Breast epithelium (tissue), 4 donors: Measurements from ENCODE around the gene ANKS1A. TPM values are rescaled to one million over a fixed set of nuclear protein-coding genes. Genes with fewer than 3 reads are reported as not detected.
"Not testable (repeated sequence)": the region's sequence is repeated elsewhere in the genome, so short reads cannot be mapped to it uniquely, and the experiment has no call there.

Experiments
- DNase-seq, 2 donors: peaks; one replicate each; pipeline ENCODE4 v3.0.0-alpha.2; 2019; ENCODE audit warnings: low spot score in 2 of 2
- H3K27ac ChIP-seq, 2 donors: fragments of 200-600 bp; sonication (generic) in 1 of 2; one replicate each; pipeline ENCODE4 v1.5.1; 2016 to 2019; ENCODE audit warnings: mild to moderate bottlenecking in 1 of 2
- H3K27me3 ChIP-seq, 2 donors: fragments of 200-600 bp; sonication (generic) in 1 of 2; one replicate each; pipeline versions ENCODE4 v1.5.1 to v1.6.0; 2017 to 2019; ENCODE audit warnings: control low read depth in 1 of 2, mild to moderate bottlenecking in 1 of 2
- H3K36me3 ChIP-seq: fragments of 200-600 bp; one replicate; pipeline ENCODE4 v1.5.1; 2019
- H3K4me1 ChIP-seq, 2 donors: fragments of 200-600 bp; sonication (generic); one replicate each; pipeline ENCODE4 v1.5.1; 2016 to 2019; ENCODE audit warnings: control low read depth in 1 of 2
- H3K4me3 ChIP-seq, 3 donors: fragments of 200-600 bp; sonication (generic); 1 replicate in 2 of 3; 2 replicates in 1 of 3; pipeline ENCODE4 v1.5.1; 2016 to 2019; ENCODE audit warnings: mild to moderate bottlenecking in 3 of 3, moderate library complexity in 2 of 3
- H3K9me3 ChIP-seq, 2 donors: fragments of 200-600 bp; sonication (generic) in 1 of 2; one replicate each; pipeline ENCODE4 v1.5.1; 2016 to 2019; ENCODE audit warnings: control low read depth in 1 of 2
- CTCF ChIP-seq, 3 donors: fragments of 450-650 bp; IDR thresholded peaks; one replicate each; pipeline ENCODE4 v1.5.1; 2016 to 2017; ENCODE audit warnings: antibody characterized with exemption in 3 of 3, mild to moderate bottlenecking in 3 of 3, moderate library complexity in 3 of 3
- POLR2A ChIP-seq: fragments of 450-650 bp; IDR thresholded peaks from one replicate; pipeline ENCODE4 v1.6.1; 2016; ENCODE audit warnings: antibody characterized with exemption, mild to moderate bottlenecking, moderate library complexity
- POLR2AphosphoS5 ChIP-seq, 3 donors: sonication (generic); formaldehyde crosslinking; IDR thresholded peaks; one replicate each; pipeline ENCODE4 v1.6.1; 2017; ENCODE audit warnings: antibody characterized with exemption in 3 of 3
- intact Hi-C: fragments of 100-400 bp; cut with DNase I; formaldehyde crosslinking; loops from one replicate; pipeline ENCODE4 v1.15.1; 2023; ENCODE audit warnings: low total_unique reads
- total RNA-seq, 3 donors: library from RNA; depleted of rRNA; stranded (reverse); fragments of >200 nt; gene quantifications; one replicate each; pipeline ENCODE4 v1.1.0, GENCODE V29; 2016

ANKS1A gene
- total RNA-seq, 3 donors from 2014 or later, result 18.2 to 26.5 (median 23.4) TPM

GRCh38 chr6:34894693-34895092 is 5.6 kb downstream of the ANKS1A start:
- DNase-seq, result no peak
- intact Hi-C loops, result no loop called here

GRCh38 chr6:34897130-34897529 is 8.1 kb downstream of the ANKS1A start:
- Histone ChIP-seq H3K9me3 (no peaks in the 10 kb centered on the region), H3K4me1 (no peaks in the 10 kb centered on the region), H3K36me3 (no peaks in the 10 kb centered on the region), H3K27ac (no peak overlapping the region), H3K27me3 (no peaks in the 10 kb centered on the region), H3K4me3 (no peak overlapping the region)
- TF ChIP-seq POLR2AphosphoS5 (IDR thresholded peaks at IDR 0.05) (no peak), POLR2A (no peak), CTCF (IDR thresholded peaks at IDR 0.05) (no peak)
- no peak for DNase-seq
- intact Hi-C loops, result no loop called here

More at GRCh38 chr6:34894693-34895092, 5.6 kb downstream of the ANKS1A start:
- Histone ChIP-seq H3K27me3 (no peaks in the 10 kb centered on the region), H3K36me3 (no peaks in the 10 kb centered on the region), H3K9me3 (no peaks in the 10 kb centered on the region), H3K4me3 (no peak overlapping the region), H3K4me1 (peaks cover 0 to 12% of the 10 kb centered on the region in 2 donors), H3K27ac (no peak overlapping the region)
- no peak for TF ChIP-seq POLR2AphosphoS5 (IDR thresholded peaks at IDR 0.05)
- TF ChIP-seq POLR2A, result no peak
- TF ChIP-seq CTCF (IDR thresholded peaks at IDR 0.05), result no peak

- no peak for DNase-seq
These were observed 8.7 kb downstream of the ANKS1A start for GRCh38 chr6:34897716-34898115.

GRCh38 chr6:34899748-34900147 is 10.7 kb downstream of the ANKS1A start:
- H3K4me1 ChIP-seq, H3K4me3 ChIP-seq, H3K27ac ChIP-seq, intact Hi-C loops, DNase-seq, H3K27me3 ChIP-seq, H3K9me3 ChIP-seq, H3K36me3 ChIP-seq: not testable (repeated sequence)

More at GRCh38 chr6:34897716-34898115, 8.7 kb downstream of the ANKS1A start:
- no peaks in the 10 kb centered on the region for H3K27me3 ChIP-seq
- H3K4me3 ChIP-seq, result no peak overlapping the region
- H3K36me3 ChIP-seq, result no peaks in the 10 kb centered on the region
- intact Hi-C loops, result no loop called here
- no peak overlapping the region for H3K27ac ChIP-seq
- H3K9me3 ChIP-seq, result no peaks in the 10 kb centered on the region
- TF ChIP-seq POLR2A, result no peak
- TF ChIP-seq POLR2AphosphoS5 (IDR thresholded peaks at IDR 0.05), result no peak
- no peak for TF ChIP-seq CTCF (IDR thresholded peaks at IDR 0.05)
- no peaks in the 10 kb centered on the region for H3K4me1 ChIP-seq

GRCh38 chr6:34900321-34901031 is 11.4 kb downstream of the ANKS1A start:
- H3K27ac ChIP-seq, result no peak overlapping the region
- H3K4me1 ChIP-seq, result no peaks in the 10 kb centered on the region
- H3K36me3 ChIP-seq, result no peaks in the 10 kb centered on the region
- intact Hi-C loops, result no loop called here
- no peaks in the 10 kb centered on the region for H3K9me3 ChIP-seq
- TF ChIP-seq POLR2A, result no peak
- TF ChIP-seq CTCF (IDR thresholded peaks at IDR 0.05), result no peak
- TF ChIP-seq POLR2AphosphoS5 (IDR thresholded peaks at IDR 0.05), result no peak
- H3K4me3 ChIP-seq, result no peak overlapping the region
- H3K27me3 ChIP-seq, result no peaks in the 10 kb centered on the region
- DNase-seq, result no peak
